ENCODE results near the gene TUBGCP6.
"Not testable (repeated sequence)": the region's sequence is repeated elsewhere in the genome, so short reads cannot be mapped to it uniquely, and the experiment has no call there.

The TUBGCP6 gene

GRCh38 chr22:50179937-50180726 is 64.7 kb downstream of the TUBGCP6 start:
- DNase-seq = no peak

- DNase-seq = no peak
These were observed 65.7 kb downstream of the TUBGCP6 start for GRCh38 chr22:50178871-50179869.

GRCh38 chr22:50178471-50178864 is 66.4 kb downstream of the TUBGCP6 start:
- DNase-seq = no peak

GRCh38 chr22:50177537-50178470 is 67.0 kb downstream of the TUBGCP6 start:
- no peak for DNase-seq

- no peak for DNase-seq
These were observed 67.8 kb downstream of the TUBGCP6 start for GRCh38 chr22:50176850-50177536.

- no peak for DNase-seq
These were observed 68.6 kb downstream of the TUBGCP6 start for GRCh38 chr22:50175921-50176849.

- DNase-seq = no peak
These were observed 69.7 kb downstream of the TUBGCP6 start for GRCh38 chr22:50175191-50175461.

- no peak for DNase-seq
These were observed 70.2 kb downstream of the TUBGCP6 start for GRCh38 chr22:50174382-50175190.

- no peak for DNase-seq
These were observed 70.9 kb downstream of the TUBGCP6 start for GRCh38 chr22:50173983-50174355.

- DNase-seq = no peak
These were observed 71.4 kb downstream of the TUBGCP6 start for GRCh38 chr22:50173311-50173982.

- DNase-seq = no peak
These were observed 72.8 kb downstream of the TUBGCP6 start for GRCh38 chr22:50171965-50172421.

- DNase-seq = no peak
These were observed 73.4 kb downstream of the TUBGCP6 start for GRCh38 chr22:50171319-50171964.

GRCh38 chr22:50170453-50171318 is 74.1 kb downstream of the TUBGCP6 start, which contains the start of gene PANX2:
Gene PANX2 (plus strand): TSS chr22:50170731. CDS start chr22:50170731, 0 bp downstream.
- no peak for DNase-seq

- DNase-seq = peak; percentile 47 to 49
These were observed 75.0 kb downstream of the TUBGCP6 start for GRCh38 chr22:50169774-50170341.

- DNase-seq = no peak
These were observed 75.6 kb downstream of the TUBGCP6 start for GRCh38 chr22:50169181-50169759.

- DNase-seq = not testable (repeated sequence)
These were observed 76.2 kb downstream of the TUBGCP6 start for GRCh38 chr22:50168490-50169180.

Data from NCI-H1930 (cell line).